Esophagus squamous epithelium (tissue), 5 donors: ENCODE results near the gene ABAT. TPM values are rescaled to one million over a fixed set of nuclear protein-coding genes. Genes with fewer than 3 reads are reported as not detected.

Experiments used
- DNase-seq: peaks from one replicate; lab custom pipeline; 2025; lab: John Stamatoyannopoulos, UW
- H3K27ac ChIP-seq, 4 donors: fragments of 200-600 bp; sonication (generic); one replicate each; pipeline ENCODE4 v1.5.1; 2016 to 2019; ENCODE audit warnings: mild to moderate bottlenecking in 1 of 4
- H3K27me3 ChIP-seq, 4 donors: fragments of 200-600 bp; sonication (generic); 1 replicate in 3 of 4; 2 replicates in 1 of 4; pipeline versions ENCODE4 v1.5.1 to v1.6.0; 2017 to 2021; ENCODE audit warnings: antibody characterized with exemption in 1 of 4
- H3K36me3 ChIP-seq, 3 donors: fragments of 200-600 bp; sonication (generic); one replicate each; pipeline ENCODE4 v1.5.1; 2016 to 2019
- H3K4me1 ChIP-seq, 3 donors: fragments of 200-600 bp; sonication (generic); one replicate each; pipeline ENCODE4 v1.5.1; 2017 to 2019
- H3K4me3 ChIP-seq, 4 donors: fragments of 200-600 bp; sonication (generic); 1 replicate in 3 of 4; 2 replicates in 1 of 4; pipeline ENCODE4 v1.5.1; 2016 to 2019; ENCODE audit warnings: mild to moderate bottlenecking in 2 of 4, moderate library complexity in 1 of 4
- H3K9me3 ChIP-seq, 3 donors: fragments of 200-600 bp; sonication (generic); one replicate each; pipeline ENCODE4 v1.5.1; 2016 to 2019
- POLR2A ChIP-seq, 4 donors: fragments of 450-650 bp; IDR thresholded peaks; one replicate each; pipeline ENCODE4 v1.6.1; 2017; ENCODE audit warnings: antibody characterized with exemption in 4 of 4, mild to moderate bottlenecking in 4 of 4, moderate library complexity in 3 of 4
- WGBS, 2 donors: methylation state at CpG; one replicate each; pipeline ENCODE4 v1.1.5; 2018; 5-methylcytosine and 5-hydroxymethylcytosine counted together
- intact Hi-C: fragments of 100-400 bp; cut with DNase I; formaldehyde crosslinking; loops from one replicate; pipeline ENCODE4 v1.15.0; 2022
- total RNA-seq, 4 donors: library from RNA; depleted of rRNA; stranded (reverse); fragments of >200 nt; gene quantifications; one replicate each; pipeline ENCODE4 v1.1.0, GENCODE V29; 2016
- TF ChIP-seq, protein P1 (sequence below), 6 experiments: fragments of 450-650 bp in 4 of 6; fragments of 200-600 bp in 2 of 6; sonication (generic) in 2 of 6; IDR thresholded peaks; one replicate each; pipeline ENCODE4 v1.5.1; 2016 to 2019; ENCODE audit warnings: antibody characterized with exemption in 6 of 6, mild to moderate bottlenecking in 4 of 6, moderate library complexity in 4 of 6
- donor health status: DM: yes; HTN: yes; CAD: no.

The ABAT gene
- total RNA-seq, 4 donors from 2014 or later, result 2.9 to 14.5 (median 9.1) TPM

DNA sequence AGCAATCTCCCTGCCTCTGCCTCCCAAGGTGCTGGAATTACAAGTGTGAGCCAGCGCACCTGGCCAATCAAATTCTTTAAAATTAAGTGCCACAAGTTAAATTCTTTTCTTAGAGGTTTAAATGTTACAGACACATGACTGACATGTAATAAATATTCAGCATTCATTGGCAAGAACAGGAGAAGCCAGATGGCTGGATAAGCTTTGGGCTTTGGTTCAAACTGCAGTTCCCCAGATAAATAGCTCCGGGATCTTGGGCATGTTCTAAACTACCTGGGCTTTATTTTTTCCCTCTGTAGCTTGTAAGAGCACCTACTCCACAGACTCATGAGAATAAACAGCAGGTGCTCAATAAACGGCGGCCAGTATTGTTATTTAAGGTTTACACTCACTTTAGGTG, 34.1 kb downstream of the ABAT start:
- Histone ChIP-seq H3K27ac (no peak overlapping the region), H3K9me3 (no peaks in the 10 kb centered on the region)

DNA sequence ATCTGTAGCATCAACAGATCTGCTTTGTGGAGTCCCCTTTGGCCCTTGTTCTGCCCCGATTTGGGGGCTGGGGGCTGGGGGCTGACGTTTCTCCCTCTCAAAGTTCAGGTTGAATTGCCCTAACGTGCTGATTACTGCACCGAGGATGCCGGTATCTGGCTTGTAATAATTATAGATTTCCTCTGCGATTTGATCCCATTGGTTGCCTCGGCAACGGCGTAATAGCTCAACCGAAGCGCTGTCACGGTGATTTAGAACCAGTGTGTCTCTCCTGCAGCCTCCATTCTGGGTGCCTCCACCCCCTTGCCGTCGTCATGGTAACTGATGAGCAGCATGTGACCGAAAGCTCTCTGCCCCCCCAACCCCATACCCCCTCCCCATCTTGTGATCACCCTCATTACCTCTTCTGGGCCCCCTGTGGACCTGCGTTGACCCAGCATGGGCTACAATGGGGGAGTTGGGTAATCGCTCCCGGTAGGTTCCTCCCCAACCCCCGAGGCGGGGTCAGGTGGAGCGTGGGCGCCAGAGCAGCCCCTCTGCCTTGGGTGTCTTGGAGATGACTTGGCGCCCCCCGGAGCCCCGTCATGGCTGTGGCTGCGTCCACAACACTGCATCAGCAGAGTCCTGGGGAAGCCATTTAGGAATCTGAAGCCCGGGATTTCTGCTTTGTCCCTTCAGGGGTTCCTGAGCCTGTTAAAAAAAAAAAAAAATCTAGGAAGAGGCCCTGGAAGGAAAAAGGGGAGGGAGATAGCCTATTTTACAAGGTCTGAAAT, 38.4 kb downstream of the ABAT start:
- no peak for TF ChIP-seq POLR2A (IDR thresholded peaks at IDR 0.05)
- TF ChIP-seq, protein P1, sequence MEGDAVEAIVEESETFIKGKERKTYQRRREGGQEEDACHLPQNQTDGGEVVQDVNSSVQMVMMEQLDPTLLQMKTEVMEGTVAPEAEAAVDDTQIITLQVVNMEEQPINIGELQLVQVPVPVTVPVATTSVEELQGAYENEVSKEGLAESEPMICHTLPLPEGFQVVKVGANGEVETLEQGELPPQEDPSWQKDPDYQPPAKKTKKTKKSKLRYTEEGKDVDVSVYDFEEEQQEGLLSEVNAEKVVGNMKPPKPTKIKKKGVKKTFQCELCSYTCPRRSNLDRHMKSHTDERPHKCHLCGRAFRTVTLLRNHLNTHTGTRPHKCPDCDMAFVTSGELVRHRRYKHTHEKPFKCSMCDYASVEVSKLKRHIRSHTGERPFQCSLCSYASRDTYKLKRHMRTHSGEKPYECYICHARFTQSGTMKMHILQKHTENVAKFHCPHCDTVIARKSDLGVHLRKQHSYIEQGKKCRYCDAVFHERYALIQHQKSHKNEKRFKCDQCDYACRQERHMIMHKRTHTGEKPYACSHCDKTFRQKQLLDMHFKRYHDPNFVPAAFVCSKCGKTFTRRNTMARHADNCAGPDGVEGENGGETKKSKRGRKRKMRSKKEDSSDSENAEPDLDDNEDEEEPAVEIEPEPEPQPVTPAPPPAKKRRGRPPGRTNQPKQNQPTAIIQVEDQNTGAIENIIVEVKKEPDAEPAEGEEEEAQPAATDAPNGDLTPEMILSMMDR (IDR thresholded peaks at IDR 0.05), result no peak
- Histone ChIP-seq H3K9me3 (peaks cover 0 to 6% (median 0%) of the 10 kb centered on the region in 3 donors), H3K4me1 (peaks cover 0 to 8% (median 0%) of the 10 kb centered on the region in 3 donors), H3K27ac (no peak overlapping the region), H3K4me3 (no peak overlapping the region), H3K27me3 (no peaks in the 10 kb centered on the region), H3K36me3 (peaks cover 0 to 9% (median 0%) of the 10 kb centered on the region in 3 donors)
- DNase-seq, result no peak
- intact Hi-C loops, result no loop called here
- WGBS, 2 donors, result 37 to 38% methylated on average over 9 to 17 of the region's 27 CpGs

More for the DNA sequence above, 34.1 kb downstream of the ABAT start:
- no peak for DNase-seq
- Histone ChIP-seq H3K4me3 (no peak overlapping the region), H3K4me1 (no peaks in the 10 kb centered on the region), H3K36me3 (no peaks in the 10 kb centered on the region), H3K27me3 (no peaks in the 10 kb centered on the region)
- intact Hi-C loops, result no loop called here
- 32 to 58% methylated on average over 4 of the region's 4 CpGs for WGBS, 2 donors
- TF ChIP-seq, protein P1 (IDR thresholded peaks at IDR 0.05), result no peak
- TF ChIP-seq POLR2A (IDR thresholded peaks at IDR 0.05), result no peak

DNA sequence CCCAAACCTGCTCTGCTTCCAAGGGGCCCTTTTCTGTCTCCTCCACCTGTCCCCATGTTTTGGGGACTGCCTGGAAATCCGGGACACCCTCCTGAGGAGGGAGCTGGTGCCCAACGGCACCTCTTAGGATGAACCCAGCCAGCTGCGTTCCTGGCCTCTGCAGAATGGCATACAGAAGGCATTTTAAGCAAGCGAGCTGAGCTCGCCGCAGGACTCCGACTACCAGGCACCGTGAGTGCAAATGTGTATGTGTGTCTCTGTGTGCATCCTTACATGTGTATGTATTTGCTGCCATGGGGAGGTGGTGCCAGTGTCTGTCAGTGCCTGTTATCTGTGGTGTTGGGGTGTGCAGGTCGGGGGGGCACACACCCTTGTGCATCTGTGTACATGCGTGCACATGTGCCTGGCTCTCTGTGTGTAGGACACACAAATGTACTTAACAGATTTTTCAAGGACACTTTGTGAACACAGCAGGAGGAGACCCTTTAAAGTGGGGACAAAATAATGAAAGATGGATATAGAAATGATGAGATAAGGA, 39.3 kb downstream of the ABAT start:
- intact Hi-C loops, result no loop called here
- TF ChIP-seq, protein P1 (IDR thresholded peaks at IDR 0.05), result no peak
- TF ChIP-seq POLR2A (IDR thresholded peaks at IDR 0.05), result no peak
- H3K27me3 ChIP-seq, result no peaks in the 10 kb centered on the region
- peaks cover 0 to 8% (median 0%) of the 10 kb centered on the region in 3 donors for H3K4me1 ChIP-seq
- WGBS, 2 donors, result 78 to 95% methylated on average over 8 of the region's 10 CpGs
- no peak overlapping the region for H3K4me3 ChIP-seq
- DNase-seq, result no peak
- no peak overlapping the region for H3K27ac ChIP-seq
- peaks cover 0 to 9% (median 0%) of the 10 kb centered on the region in 3 donors for H3K36me3 ChIP-seq
- H3K9me3 ChIP-seq, result peaks cover 0 to 6% (median 0%) of the 10 kb centered on the region in 3 donors

DNA sequence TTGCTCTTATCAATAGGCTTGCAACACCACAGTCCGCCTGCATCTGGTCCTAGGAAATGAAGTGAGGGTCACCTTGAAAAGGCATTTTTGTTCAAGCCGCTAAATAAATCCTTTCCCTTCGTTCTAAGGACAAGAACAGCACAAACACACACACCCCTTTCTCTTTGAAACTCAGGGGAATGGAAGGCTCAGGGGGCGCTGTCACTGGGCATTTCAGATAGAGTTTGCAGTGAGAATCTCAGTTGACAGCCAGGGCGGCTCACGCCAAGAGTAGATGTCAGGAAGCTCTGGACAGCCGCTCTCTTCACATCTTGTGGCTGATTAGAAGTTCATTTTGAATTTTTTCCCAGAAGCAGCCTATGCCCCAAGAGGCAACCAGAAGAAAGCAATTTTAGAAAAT, 39.8 kb downstream of the ABAT start:
- 80 to 91% methylated on average over 7 of the region's 7 CpGs for WGBS, 2 donors

More for the DNA sequence above, 39.8 kb downstream of the ABAT start:
- DNase-seq, result no peak
- Histone ChIP-seq H3K27ac (no peak overlapping the region), H3K4me3 (no peak overlapping the region), H3K9me3 (peaks cover 0 to 6% (median 0%) of the 10 kb centered on the region in 3 donors), H3K4me1 (peaks cover 0 to 8% (median 0%) of the 10 kb centered on the region in 3 donors), H3K27me3 (no peaks in the 10 kb centered on the region), H3K36me3 (peaks cover 0 to 9% (median 0%) of the 10 kb centered on the region in 3 donors)
- no peak for TF ChIP-seq POLR2A (IDR thresholded peaks at IDR 0.05)
- TF ChIP-seq, protein P1 (IDR thresholded peaks at IDR 0.05), result no peak
- intact Hi-C loops, result no loop called here
